RWPE1 (cell line): Measurements from ENCODE around the gene WDR38.

Experiments used
- CTCF ChIA-PET: fragments of 350-600 bp; sonication (Branson Sonifier 250); formaldehyde crosslinking; extraction: SDS; loops from one replicate; lab custom pipeline; 2021; lab: Yijun Ruan, JAX
- POLR2A ChIA-PET: fragments of 400-600 bp; formaldehyde crosslinking; extraction: SDS; loops from one replicate; lab custom pipeline; 2020; ENCODE audit warnings: antibody characterized with exemption; ENCODE audit not compliant: low non-redundant PET; lab: Yijun Ruan, JAX
- DNase-seq: peaks from one replicate; pipeline ENCODE4 v3.0.0; 2012; ENCODE audit warnings: low spot score
- H3K27ac ChIP-seq: fragments of 450-650 bp; 2 replicates; pipeline ENCODE4 v1.5.1; 2017
- TF ChIP-seq, protein P1 (sequence below): fragments of 450-650 bp; conservative IDR thresholded peaks from 2 replicates; pipeline ENCODE4 v1.5.1; 2017; ENCODE audit warnings: low read depth, mild to moderate bottlenecking

WDR38 gene

DNA sequence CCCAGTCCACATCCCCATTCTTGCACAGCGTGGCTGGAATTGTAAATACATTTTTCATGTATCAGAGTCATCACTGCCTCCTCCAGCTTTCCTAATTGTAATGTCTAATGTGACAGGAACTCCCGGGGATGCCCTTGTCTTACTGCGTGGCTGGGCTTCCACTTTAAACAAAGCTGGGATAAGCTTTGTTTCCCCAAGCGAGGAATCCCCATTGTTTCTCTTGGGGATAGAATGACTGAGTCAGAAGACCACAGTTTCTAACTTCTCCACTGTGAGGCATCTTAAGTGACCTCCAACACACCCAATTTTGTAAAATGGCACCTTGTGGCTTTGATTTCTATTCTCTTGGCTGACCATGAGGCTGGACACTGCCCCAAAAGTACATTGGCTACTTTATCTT is 31.1 kb downstream of the WDR38 start:
- ChIA-PET POLR2A (no interaction called here), CTCF (interaction anchor here (0.6 kb wide), 1 partner anchor 10 kb away, joined by 3 read pairs; no protein-coding TSS in a partner anchor)
- DNase-seq, result no peak
- TF ChIP-seq, protein P1, sequence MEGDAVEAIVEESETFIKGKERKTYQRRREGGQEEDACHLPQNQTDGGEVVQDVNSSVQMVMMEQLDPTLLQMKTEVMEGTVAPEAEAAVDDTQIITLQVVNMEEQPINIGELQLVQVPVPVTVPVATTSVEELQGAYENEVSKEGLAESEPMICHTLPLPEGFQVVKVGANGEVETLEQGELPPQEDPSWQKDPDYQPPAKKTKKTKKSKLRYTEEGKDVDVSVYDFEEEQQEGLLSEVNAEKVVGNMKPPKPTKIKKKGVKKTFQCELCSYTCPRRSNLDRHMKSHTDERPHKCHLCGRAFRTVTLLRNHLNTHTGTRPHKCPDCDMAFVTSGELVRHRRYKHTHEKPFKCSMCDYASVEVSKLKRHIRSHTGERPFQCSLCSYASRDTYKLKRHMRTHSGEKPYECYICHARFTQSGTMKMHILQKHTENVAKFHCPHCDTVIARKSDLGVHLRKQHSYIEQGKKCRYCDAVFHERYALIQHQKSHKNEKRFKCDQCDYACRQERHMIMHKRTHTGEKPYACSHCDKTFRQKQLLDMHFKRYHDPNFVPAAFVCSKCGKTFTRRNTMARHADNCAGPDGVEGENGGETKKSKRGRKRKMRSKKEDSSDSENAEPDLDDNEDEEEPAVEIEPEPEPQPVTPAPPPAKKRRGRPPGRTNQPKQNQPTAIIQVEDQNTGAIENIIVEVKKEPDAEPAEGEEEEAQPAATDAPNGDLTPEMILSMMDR, result no peak
- H3K27ac ChIP-seq, result no peak overlapping the region

DNA sequence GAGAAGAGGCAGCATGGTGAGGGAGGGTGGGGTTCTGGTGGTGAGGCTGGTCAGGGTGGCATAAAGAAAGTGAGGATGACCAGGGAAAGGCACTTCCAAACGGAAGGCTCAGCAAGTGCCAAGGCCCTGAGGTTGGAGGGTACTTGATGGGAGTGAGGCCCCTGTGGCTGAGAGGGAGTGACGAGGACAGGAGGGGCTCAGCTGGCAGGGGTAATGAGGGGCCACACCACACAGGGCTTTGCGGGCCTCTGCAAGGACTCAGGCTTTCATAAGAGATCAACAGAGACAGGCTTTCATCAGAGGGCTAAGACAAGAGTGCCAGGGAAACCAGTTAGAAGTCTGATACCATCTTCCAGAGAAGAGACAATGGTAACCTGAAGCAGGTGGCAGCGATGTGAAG is 32.3 kb downstream of the WDR38 start:
- ChIA-PET POLR2A (no interaction called here), CTCF (no interaction called here)

DNA sequence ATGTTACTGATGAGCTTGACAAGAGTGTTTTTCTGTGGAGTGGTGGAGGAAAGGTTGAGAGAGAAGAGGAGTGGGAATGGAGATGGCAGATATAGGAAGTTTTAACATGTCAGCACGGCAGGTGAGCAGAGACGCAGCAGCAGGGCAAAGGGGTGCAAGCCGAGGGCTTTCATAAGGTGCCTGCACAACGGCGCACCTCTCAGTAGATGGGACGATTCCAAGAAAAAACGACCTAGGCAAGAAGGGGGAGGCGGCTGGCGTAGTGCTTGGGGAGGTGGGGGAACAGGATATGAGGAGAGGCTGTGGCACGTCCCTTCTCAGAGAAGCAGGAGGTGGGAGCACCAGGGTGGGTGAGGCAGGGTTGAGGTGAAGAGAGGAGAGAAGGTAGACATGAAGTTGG is 33.2 kb downstream of the WDR38 start:
- CTCF ChIA-PET, result interaction anchor here (0.6 to 0.7 kb wide), 2 partner anchors 23 to 75 kb away, joined by 3 to 4 read pairs; no protein-coding TSS in a partner anchor

More for the DNA sequence above, 32.3 kb downstream of the WDR38 start:
- no peak for DNase-seq
- TF ChIP-seq, protein P1, result no peak
- H3K27ac ChIP-seq, result peak overlapping the region; percentile 5; the same call in 1 of the 2 replicates

DNA sequence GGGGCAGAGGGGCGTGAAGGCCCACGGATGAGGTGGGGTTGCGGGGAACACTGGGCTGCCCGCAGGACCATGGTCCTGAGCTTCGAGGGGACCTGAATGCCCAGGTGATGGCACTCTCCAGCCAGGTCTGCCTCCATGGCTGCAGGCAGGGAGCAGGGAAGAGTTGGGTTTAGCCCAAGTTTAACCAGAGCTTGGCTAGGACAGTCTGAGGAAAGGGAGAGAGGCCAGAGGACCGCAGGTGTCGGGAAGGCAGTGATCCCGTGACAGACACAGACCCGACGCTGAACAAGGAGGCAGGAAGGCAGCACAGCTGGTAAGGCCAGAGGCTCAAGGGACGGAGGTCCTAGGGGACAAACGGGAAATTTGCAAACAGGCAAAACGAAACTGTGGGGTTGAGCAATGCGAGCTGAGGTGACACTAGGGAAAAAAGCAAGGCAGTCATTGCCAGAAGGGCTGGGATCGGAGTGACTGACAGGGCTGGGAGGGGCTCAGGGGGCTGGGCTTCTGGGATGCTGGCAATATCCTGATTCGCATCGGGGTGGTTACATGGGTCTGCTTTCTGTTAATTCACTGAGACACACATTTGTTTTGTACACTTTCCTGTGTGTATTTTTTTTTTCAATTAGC is 33.7 kb downstream of the WDR38 start:
- no peak for DNase-seq
- ChIA-PET POLR2A (no interaction called here), CTCF (interaction anchor here (0.7 to 1.1 kb wide), 2 partner anchors 9 to 22 kb away, joined by 3 read pairs; no protein-coding TSS in a partner anchor)
- H3K27ac ChIP-seq, result peak overlapping the region; percentile 5
- TF ChIP-seq, protein P1, result no peak

More for the DNA sequence above, 33.2 kb downstream of the WDR38 start:
- H3K27ac ChIP-seq, result peak overlapping the region; percentile 5
- no peak for DNase-seq
- POLR2A ChIA-PET, result no interaction called here
- TF ChIP-seq, protein P1, result no peak

DNA sequence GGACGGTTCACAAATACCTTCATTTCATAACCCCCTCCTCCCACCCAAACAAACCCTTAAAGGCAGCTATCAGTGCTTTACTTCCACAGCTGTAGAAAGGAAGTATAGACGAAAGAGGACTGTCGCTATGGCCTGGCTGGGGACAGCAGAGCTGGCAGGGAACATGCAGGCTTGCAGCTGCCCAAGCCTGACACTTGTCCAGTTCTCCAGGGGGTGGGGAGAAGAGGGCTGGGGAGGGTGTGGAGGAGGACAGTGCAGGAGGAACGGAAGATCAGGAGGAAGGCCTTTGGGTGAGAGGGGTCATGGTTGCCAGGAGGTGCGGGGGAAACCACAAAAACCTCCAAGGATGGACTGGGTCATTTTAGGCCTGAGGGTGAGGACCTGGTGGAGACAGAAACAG is 34.6 kb downstream of the WDR38 start:
- POLR2A ChIA-PET, result no interaction called here
- DNase-seq, result no peak
- TF ChIP-seq, protein P1, result no peak
- CTCF ChIA-PET, result interaction anchor here (0.5 to 1.4 kb wide), 4 partner anchors 10 to 287 kb away, joined by 3 to 8 read pairs (median 3); partner anchors contain the start of gene WDR38
- H3K27ac ChIP-seq, result peak overlapping the region; percentile 29

DNA sequence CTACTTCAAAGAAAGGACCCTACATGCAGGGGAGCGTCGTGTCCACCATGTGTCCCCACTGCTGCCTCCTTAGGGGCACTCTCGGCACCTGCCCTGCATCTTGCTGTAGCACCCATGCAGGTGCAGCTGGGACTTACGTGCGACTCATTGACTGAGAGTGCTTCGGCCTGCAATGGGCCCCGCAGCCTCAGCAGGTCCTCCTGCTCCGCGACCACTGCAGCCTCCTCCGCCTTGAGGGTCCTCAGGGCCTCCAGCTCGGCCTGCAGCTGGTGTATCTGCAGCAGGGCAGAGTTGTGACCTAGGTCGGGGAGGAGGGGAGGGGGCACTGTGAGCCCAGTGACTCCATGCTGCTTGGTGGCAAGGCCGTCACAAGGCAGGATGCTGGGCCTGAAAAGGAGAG is 35.7 kb downstream of the WDR38 start:
- TF ChIP-seq, protein P1, result no peak
- no peak for DNase-seq
- ChIA-PET CTCF (no interaction called here), POLR2A (interaction anchor here (0.6 kb wide), 1 partner anchor 21 kb away, joined by 6 read pairs; no protein-coding TSS in a partner anchor)
- peak overlapping the region; percentile 29; the same call in 1 of the 2 replicates for H3K27ac ChIP-seq
